ENCODE data around the gene PA2G4.

DNA sequence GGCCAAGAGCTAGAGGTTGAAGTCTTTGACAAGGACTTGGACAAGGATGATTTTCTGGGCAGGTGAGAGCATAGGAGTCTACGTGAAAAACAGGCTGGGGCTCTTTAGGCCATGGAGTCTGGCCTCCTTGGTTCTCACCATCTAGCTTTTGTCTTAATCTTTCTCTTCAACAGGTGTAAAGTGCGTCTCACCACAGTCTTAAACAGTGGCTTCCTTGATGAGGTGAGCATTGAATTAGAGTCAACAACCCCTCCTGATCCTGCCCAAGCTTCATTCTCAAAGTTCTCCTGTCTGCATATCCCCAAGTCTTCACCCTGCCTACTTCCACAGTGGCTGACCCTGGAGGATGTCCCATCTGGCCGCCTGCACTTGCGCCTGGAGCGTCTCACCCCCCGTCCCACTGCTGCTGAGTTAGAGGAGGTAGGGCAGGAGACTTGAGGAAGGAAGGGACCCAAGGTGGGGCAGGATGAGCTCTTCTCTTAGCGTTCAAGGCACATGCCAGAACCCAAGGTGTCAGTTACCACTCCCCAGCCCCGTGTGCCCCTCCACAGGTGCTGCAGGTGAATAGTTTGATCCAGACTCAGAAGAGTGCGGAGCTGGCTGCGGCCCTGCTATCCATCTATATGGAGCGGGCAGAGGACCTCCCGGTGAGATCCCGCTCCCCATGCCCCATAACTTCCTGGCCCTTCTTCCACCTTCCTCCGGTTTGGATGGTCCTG lies 33.7 kb downstream of the PA2G4 start:
- TF ChIP-seq, protein P1, sequence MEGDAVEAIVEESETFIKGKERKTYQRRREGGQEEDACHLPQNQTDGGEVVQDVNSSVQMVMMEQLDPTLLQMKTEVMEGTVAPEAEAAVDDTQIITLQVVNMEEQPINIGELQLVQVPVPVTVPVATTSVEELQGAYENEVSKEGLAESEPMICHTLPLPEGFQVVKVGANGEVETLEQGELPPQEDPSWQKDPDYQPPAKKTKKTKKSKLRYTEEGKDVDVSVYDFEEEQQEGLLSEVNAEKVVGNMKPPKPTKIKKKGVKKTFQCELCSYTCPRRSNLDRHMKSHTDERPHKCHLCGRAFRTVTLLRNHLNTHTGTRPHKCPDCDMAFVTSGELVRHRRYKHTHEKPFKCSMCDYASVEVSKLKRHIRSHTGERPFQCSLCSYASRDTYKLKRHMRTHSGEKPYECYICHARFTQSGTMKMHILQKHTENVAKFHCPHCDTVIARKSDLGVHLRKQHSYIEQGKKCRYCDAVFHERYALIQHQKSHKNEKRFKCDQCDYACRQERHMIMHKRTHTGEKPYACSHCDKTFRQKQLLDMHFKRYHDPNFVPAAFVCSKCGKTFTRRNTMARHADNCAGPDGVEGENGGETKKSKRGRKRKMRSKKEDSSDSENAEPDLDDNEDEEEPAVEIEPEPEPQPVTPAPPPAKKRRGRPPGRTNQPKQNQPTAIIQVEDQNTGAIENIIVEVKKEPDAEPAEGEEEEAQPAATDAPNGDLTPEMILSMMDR (IDR thresholded peaks at IDR 0.05): no peak
- TF ChIP-seq, protein P2, sequence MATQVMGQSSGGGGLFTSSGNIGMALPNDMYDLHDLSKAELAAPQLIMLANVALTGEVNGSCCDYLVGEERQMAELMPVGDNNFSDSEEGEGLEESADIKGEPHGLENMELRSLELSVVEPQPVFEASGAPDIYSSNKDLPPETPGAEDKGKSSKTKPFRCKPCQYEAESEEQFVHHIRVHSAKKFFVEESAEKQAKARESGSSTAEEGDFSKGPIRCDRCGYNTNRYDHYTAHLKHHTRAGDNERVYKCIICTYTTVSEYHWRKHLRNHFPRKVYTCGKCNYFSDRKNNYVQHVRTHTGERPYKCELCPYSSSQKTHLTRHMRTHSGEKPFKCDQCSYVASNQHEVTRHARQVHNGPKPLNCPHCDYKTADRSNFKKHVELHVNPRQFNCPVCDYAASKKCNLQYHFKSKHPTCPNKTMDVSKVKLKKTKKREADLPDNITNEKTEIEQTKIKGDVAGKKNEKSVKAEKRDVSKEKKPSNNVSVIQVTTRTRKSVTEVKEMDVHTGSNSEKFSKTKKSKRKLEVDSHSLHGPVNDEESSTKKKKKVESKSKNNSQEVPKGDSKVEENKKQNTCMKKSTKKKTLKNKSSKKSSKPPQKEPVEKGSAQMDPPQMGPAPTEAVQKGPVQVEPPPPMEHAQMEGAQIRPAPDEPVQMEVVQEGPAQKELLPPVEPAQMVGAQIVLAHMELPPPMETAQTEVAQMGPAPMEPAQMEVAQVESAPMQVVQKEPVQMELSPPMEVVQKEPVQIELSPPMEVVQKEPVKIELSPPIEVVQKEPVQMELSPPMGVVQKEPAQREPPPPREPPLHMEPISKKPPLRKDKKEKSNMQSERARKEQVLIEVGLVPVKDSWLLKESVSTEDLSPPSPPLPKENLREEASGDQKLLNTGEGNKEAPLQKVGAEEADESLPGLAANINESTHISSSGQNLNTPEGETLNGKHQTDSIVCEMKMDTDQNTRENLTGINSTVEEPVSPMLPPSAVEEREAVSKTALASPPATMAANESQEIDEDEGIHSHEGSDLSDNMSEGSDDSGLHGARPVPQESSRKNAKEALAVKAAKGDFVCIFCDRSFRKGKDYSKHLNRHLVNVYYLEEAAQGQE (IDR thresholded peaks at IDR 0.05; ENCODE audit: insufficient read depth in 1 of 2, low read depth in 2 of 2, low read length in 1 of 2): no peak
